GM19372 (cell line): ENCODE measurements around the gene ANKRD28.
"Not testable (repeated sequence)": the region's sequence is repeated elsewhere in the genome, so short reads cannot be mapped to it uniquely, and the experiment has no call there.

ENCODE experiments used
- ATAC-seq: cut with Tn5 transposase; IDR thresholded peaks from one replicate; pipeline ENCODE4 v1.9.1; 2021; ENCODE audit warnings: mild to moderate bottlenecking, low read depth, moderate library complexity; ENCODE audit not compliant: unreplicated experiment

ANKRD28 gene

GRCh38 chr3:15797642-15798303 lies at the start of gene ANKRD28:
Gene ANKRD28 (minus strand): TSS chr3:15797979. CDS start chr3:15796521, 1,458 bp downstream.
- peak; percentile 48 for ATAC-seq

GRCh38 chr3:15847239-15847638 lies 49.5 kb upstream of the ANKRD28 start:
- no peak for ATAC-seq

GRCh38 chr3:15846606-15847005 lies 48.8 kb upstream of the ANKRD28 start:
- ATAC-seq = no peak

- ATAC-seq = no peak
Measured at GRCh38 chr3:15845475-15845874, 47.7 kb upstream of the ANKRD28 start.

GRCh38 chr3:15844889-15845288 lies 47.1 kb upstream of the ANKRD28 start:
- ATAC-seq = no peak

- ATAC-seq = not testable (repeated sequence)
Measured at GRCh38 chr3:15841091-15841973, 43.6 kb upstream of the ANKRD28 start.

GRCh38 chr3:15839568-15839967 lies 41.8 kb upstream of the ANKRD28 start:
- no peak for ATAC-seq

- no peak for ATAC-seq
Measured at GRCh38 chr3:15831927-15832326, 34.1 kb upstream of the ANKRD28 start.

GRCh38 chr3:15825016-15825415 lies 27.2 kb upstream of the ANKRD28 start:
- ATAC-seq = no peak

- no peak for ATAC-seq
Measured at GRCh38 chr3:15823092-15823491, 25.3 kb upstream of the ANKRD28 start.

GRCh38 chr3:15822281-15822680 lies 24.5 kb upstream of the ANKRD28 start:
- ATAC-seq = no peak

GRCh38 chr3:15820911-15821310 lies 23.1 kb upstream of the ANKRD28 start:
- ATAC-seq = no peak

GRCh38 chr3:15819576-15819975 lies 21.8 kb upstream of the ANKRD28 start:
- no peak for ATAC-seq

GRCh38 chr3:15819043-15819442 lies 21.3 kb upstream of the ANKRD28 start:
- ATAC-seq = no peak

- ATAC-seq = no peak
Measured at GRCh38 chr3:15815696-15816095, 17.9 kb upstream of the ANKRD28 start.

- not testable (repeated sequence) for ATAC-seq
Measured at GRCh38 chr3:15813079-15813478, 15.3 kb upstream of the ANKRD28 start.

- no peak for ATAC-seq
Measured at GRCh38 chr3:15812183-15812582, 14.4 kb upstream of the ANKRD28 start.

- no peak for ATAC-seq
Measured at GRCh38 chr3:15810702-15811101, 12.9 kb upstream of the ANKRD28 start.

- ATAC-seq = no peak
Measured at GRCh38 chr3:15809313-15809712, 11.5 kb upstream of the ANKRD28 start.

- ATAC-seq = no peak
Measured at GRCh38 chr3:15808679-15809310, 11.0 kb upstream of the ANKRD28 start.

- peak; percentile 64 for ATAC-seq
Measured at GRCh38 chr3:15805756-15806266, 8.0 kb upstream of the ANKRD28 start.
